Fibroblast of gingiva (primary cell): ENCODE data around the gene LRRC4C.

Experiments used
- DNase-seq: peaks from one replicate; pipeline ENCODE4 v3.0.0-alpha.2; 2011; ENCODE audit warnings: low read depth

Gene LRRC4C

DNA sequence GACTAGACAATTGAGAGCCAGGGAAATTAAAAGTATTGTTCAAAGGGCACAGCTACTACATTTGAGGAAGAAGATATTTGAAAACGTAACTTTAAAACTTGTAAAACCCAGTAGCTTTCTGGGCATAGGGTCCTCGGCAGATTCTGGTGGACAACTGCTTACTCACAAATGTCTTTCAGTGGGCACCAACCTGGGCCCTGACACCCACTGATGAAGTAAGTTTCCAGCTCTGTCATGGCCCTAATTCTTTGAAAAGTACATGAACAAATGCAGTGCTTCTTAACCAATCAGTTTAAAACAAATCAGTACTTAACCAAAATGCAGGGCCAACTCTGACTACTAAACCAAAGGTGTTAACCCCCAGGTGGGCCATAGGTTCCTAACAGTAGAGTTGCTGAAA lies 1170.1 kb downstream of the LRRC4C start:
- DNase-seq = no peak

DNA sequence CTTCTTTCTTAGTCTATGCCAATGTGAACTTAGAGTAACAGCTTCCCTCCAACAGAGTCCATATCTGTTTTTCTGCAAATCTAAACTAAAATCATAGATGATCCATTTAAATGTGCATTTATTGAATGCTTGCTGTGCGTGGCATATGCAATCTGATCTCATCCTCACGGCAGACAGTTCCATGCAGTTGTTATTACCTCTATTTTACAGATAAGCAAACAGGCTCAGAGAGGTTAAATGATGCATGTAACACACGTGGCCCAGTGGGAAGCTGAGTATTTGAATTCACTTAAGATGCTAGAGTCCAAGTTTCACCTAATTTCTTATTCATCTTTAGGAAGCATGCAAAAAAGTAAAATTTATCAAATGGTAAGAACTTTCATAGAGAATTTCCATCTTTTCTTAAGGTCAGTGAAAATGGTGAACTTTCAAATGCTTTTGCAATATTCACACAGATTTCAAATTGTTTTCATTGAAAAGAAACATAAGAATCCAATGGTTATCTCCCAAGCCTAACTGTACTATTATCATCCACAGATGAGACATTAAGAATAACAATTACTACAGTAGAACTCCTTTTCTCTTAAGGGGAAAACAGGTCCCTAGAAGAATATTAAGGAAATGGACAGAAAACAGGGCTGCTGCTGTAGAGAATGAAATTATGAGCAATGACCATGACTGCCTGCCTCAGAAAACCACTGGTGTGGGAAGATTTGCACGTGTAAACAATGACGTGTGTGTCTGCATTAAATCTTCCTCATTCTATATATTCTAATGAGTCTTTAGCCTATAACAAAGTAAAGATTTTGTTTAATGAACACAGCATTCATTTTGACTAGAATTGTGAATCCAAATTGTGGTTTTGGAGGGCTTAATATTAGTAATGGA lies 1171.3 kb downstream of the LRRC4C start:
- no peak for DNase-seq

DNA sequence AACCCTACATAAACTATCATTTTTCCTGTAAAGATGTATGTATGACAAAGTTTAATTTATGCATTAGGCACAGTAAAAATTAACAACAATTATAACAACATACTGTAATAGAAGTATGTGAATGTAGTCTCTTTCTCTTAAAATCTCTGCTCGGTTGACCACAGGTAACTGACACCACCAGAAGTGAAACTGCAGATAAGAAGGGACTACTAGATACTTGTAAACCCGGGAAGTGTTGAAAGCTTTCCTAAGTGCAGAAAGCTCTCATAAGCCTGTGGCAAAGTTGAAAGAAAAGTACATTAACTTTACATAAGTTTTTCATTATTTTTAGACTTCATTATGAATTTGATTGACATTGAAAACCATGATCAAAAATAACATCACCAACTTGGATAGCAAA lies 1173.3 kb downstream of the LRRC4C start:
- no peak for DNase-seq

DNA sequence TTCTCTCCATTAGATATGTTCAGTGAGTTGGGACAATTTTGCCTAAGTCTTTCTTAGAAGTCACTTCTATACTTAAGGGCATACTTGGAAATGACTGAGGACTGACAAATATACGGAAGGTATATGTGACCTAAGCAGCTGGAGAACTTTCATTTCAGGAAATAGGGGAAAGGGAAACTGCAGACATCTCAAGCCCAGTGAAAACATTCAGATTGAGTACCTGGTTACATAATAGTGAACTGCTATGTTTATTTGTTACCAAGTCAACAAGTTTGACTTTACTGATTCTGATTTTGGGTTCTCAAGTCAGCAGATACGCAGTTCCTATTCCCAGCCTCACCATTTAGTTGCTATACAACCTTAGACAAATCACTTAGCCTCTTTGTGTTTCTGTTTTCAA lies 1173.9 kb downstream of the LRRC4C start:
- no peak for DNase-seq

DNA sequence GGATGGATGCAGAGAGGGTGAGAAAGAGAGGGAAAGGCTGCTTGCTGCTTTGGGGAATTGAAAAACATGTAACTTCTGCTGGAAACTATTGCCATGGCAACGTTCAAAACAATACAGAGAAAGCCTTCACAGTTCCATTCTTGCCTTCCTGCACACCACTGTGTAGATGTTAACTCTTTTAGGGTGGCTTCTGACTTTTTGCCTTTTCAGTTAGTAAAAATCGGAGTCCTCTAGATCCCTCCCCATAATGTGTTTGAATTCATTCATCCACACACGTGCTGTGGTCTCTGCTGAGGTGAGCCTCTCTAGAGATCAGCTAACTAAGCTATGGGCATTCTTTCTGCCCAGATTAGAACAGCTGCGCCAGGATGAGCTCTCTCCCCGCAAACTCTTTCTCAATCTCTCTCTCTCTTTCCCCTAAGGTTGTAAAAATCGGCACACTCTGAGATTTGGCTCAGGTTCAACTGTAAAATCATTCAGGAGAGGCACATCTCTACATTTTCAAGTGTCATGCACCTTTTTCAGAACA lies 1178.3 kb downstream of the LRRC4C start:
- no peak for DNase-seq

DNA sequence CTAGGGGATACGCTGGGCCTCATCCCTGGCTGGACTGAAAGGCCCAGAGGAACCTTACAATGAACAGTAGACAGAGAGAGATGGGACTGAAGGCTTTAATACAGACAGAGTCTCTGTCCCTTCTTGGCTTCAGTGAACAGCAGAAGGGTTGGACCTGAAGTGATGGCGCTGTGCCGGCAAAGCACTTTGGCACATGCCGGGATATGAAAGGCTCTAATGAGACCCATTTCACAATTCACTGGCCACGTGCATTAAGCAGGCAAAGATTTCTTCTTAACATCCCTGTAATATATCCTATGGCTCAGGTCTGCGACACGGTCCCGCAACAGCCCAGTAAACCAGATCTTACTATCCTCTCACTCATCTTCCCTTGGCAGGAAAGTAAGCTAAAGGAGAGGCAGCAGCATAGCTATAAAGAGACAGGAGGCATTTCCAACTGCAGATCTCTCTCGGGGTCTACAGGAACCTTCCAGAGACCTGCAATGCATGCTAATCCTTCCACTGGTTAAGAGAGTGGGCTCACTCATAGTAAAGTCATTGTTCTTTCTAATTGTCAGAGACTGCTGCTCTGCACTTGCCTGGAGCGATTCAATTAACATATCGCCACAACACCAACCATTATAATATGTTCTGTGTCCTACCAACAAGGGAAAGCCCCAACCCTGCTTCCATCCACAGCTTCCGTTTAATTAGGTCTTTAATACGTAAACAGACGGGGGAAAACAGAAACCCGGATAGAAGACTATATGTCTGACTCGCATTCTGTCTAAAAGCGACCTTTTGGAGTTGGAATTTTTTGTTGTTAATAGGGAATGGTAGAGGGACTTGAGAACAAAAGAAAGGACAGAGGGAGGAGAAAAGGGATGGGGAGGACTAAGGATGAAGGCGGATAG lies 1179.0 kb downstream of the LRRC4C start:
- no peak for DNase-seq

DNA sequence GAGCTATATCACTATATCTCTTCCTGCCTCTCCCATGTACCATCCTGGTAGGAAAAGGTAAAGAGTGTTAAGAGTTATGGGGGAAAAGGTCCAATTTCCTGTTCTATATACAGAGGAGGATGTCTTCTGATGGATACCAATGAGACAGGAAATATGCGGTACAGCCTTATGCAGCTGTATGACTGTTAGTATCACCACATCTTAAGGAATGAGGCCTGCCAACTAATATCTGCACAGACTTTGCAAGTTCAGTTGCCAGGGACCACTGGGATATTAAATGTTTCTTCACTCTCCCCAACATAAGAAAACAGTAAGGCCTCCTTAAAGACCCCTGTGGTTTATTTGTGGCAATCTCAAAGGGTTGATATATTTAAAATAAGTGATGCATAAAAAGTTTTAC lies 1182.5 kb downstream of the LRRC4C start:
- DNase-seq = no peak

DNA sequence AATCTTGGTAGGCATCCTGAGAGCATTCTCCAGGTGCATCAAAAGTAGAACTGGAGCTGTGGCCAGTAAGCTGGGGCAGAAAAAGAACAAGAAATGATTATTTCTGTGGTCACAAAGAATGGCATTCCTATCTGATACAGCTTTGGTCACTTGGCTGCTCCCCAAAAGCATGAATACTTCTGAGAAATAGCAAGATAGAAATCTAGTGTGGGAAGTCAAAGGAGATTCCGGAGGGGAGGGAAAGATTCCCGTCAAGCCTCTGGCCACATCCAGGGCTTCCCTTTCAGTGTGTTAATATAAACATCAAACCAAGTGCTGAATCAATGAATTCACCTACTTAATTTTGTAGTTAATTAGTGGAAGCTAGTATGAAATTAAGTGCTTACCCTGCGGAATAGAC lies 1185.4 kb downstream of the LRRC4C start:
- no peak for DNase-seq

DNA sequence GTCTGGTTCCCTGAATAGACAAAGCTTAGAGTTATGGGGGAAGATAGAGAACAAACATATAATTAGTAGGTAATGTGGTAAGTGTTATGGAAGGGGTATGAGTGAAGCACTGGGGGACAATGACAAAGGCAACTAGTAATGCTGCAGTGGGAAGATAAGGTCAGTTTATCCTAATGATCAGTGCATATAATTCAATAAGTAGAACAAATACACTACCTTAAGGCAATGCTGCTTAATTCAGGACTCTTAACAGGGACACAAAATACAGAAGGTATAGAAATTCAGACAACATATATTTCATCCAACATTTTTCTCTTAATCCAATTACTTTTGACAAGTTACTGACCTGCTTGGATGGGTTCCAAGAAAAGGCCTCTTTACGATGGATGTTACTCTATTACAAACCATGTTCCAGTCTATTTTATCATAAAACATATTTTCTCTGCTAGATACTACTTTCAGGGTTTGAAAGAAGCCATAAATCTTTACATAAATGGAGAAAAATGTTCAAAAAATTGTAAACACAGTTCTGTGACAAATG lies 1186.2 kb downstream of the LRRC4C start:
- no peak for DNase-seq

DNA sequence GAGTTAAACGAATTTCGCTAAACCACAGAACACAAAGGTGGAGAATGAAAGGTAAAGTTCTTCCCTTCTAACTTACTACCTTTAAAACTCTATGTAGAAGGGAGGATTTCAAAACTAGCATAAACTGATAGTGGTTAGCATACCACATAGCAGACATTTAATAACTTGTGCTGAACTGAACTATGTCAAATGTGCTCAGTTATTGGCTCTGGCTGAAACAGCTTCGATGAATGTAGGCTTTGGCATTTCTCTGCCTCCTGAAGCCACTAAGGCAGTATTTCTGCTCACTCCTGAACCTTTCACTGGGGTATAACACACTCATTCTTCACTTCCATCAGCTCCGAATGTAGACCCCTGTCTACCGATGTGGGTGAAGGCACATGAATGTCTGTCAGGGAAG lies 1188.1 kb downstream of the LRRC4C start:
- DNase-seq = no peak

DNA sequence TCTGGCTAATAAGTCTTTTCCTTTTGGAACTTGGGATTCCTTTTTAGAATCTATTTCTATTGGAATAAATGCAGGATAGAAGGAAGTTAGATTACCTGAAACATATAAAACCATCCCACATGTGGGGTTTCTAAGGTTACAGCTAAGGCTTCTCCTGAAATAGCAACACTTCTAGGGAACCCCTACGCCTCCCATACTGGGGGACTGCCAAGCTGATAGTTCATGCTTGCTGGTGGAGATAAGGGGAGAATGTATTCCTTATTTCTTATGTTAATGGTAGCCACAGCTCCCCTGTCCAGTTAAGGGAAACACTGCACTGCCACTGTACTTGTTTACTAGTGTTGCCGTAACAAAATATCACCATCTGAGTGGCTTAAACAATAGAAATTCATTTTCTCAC lies 1189.6 kb downstream of the LRRC4C start:
- no peak for DNase-seq

DNA sequence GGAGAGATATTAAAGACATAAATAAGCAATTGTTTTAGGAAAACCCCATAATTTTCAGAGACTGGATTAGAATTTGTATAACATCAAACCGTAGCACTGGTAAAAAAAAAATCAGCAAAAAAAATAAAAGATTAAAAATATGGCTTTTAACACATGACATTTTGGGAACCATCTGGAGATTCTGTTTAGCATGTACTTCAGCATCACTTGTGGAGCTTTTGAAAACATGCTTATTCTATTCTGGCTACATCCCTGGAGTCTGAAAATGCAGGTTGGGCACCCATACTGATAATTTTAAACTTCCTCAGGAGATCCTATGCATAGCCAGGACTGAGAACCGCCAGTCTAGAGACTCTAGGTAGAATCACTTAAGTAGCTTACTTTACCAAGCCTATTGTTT lies 1190.9 kb downstream of the LRRC4C start:
- no peak for DNase-seq

DNA sequence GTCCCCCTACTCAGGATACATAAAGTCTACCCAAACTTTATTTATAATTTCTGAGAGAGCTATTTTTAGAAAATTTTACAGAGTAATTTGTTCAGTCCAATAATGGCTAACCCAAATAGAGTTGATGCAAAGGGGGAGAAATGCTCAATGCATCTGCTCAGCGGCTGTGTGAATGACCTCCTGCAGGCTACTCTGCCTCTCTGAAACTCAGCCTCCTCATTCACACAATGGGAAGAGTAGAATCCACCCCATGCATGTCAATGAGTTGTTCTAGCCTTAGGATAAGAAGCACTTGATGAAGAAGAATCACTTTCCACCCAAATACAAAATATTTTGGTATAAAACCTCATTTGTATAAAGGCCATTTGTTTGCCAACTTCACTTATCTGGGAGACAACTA lies 1204.0 kb downstream of the LRRC4C start:
- no peak for DNase-seq

DNA sequence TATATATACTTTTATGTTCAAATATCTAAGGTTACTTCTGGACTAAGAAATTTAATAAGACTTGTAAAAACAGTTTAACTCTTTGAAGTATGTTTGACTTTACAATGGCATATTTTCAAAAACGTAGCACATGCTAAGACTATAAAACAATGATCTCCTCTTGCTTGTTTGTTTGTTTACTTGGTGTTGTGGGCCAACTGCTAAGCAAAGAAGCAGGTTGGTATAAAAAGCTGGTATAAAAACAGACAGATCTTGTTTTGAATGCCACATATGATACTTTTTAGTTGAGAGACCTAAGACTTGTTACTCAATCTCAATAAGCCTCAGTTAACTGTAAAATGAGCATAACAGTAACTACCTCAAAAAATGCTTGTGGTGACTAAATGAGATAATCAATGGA lies 1206.3 kb downstream of the LRRC4C start:
- no peak for DNase-seq

DNA sequence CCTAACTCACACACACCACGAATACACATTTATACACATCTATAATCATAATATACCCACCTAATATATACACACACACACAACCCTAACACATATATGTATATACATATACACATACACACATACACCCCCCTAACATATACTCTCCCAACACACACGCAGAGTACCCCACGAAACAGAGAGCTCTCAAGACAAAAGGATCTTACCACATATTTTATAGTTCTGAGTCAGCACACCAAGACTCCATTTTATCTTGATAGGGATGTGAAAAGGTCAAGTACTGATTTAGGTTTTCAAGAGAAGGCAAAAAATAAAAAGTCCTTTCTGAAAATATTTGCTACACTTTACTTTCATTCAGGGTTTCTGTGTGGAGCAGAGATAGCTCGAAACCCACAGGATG lies 1207.2 kb downstream of the LRRC4C start:
- no peak for DNase-seq

DNA sequence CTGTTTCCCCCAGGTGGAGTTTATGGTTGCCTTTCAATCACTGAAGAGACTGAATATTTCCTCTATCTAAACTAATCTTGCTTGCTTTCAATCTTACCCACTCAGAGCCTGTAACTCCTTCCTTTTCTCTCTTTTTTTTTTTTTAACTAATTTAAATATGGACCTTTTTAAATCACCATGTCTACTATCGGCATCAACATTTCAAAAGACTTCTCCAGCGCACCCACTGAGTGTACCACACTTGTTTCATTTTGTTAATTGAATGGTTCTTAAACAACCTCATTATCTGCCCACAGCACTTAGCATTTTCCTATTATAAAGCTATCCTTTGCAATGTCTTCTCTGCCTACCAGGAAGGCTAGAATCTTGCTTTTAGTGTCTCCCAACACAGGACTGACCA lies 1212.5 kb downstream of the LRRC4C start:
- DNase-seq = no peak

DNA sequence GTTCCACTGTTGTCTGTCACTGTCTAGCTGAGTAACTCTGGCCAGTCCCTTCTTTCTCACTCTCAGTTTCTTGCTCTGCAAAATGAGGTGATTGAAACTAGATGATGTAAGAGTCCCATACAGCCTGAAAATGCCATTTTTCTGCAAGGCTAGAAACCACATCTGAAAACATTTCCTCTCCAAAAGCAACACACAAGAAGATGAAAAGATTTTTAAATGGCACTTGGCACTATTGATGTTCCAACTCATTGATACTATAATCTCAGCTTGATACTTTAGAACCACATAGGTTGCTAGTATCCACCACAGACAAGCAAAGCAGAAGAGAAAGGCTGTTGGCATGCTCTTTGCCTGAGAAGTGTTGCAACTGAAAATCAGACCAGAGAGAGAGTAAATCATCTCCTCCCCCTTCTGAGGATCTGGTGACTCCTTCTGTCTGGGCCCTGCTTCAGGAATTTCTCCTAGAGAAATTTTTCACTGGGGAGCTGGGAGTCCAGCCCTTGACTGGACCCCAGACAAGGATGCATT lies 1217.9 kb downstream of the LRRC4C start:
- DNase-seq = no peak

DNA sequence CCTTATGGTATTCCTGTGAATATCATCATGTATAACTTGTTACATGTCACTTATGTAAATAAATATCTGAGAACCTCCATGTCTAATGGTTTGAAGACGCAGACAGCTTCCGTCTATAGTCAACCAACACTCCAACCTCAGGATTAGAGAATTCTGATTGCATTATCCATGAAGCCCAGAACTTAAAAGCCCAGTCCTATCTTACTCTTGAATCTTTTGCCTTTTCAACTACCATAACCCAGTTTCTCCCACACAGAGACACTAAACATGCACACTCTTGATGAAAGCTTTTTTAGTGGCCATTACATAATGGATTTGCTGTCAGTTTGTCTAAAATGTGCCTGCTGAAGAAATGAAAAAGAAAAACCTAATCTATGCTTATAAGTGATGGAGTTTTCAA lies 1219.2 kb downstream of the LRRC4C start:
- DNase-seq = no peak

DNA sequence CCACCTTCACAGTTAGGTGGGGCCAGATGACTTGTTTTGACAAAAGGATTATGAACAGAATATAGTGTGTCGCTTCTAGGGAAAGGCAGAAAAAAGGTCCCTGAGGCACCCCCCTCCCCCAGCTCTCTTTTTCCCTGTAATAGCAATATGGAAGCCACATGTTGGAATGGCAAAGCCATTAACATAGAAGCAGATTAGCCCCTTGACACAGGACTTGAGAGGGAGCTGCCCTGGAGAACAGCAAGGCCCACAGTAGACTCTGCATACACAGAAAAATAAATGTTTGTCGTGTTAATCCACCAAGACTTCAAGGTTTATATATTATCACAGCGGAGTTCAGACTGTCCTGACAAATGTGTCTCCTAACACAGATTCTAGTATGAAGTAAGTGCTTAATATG lies 1222.9 kb downstream of the LRRC4C start:
- DNase-seq = no peak

DNA sequence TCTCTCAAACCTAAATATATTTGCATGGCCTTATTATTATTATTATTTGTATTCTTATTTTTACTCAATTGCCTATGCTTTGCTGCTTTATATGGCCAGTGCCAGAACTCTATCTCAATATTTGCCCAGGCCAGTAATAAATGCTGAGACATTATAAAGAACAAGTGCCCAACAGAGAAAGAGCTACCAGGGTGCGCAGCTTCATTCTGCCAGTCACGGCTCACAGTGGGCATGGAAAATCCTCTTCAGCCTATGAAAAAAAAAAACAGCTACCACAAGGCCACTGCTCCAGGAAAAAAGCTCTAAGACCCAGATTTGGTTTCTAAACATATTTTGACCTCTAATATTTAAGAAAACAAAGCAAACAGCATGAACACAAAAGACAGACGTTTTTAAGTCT lies 1223.6 kb downstream of the LRRC4C start:
- no peak for DNase-seq

DNA sequence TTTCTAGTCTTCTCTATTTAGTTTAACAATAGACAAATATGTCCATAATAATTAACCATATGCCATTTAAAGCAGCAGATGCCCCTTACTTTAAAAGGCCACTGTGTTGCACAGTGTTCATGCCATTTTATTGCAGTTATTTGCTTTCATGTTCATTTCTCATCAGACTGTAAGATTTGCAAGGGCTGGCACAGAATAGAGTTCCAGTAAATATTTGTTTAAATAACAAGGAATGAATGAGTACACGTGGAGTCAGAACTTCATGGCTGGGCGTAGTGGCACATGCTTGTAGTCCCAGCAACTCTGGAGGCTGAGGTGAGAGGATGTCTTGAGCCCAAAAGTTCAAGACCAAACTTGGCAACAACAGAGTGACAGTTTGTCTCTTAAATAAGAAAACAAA lies 1228.6 kb downstream of the LRRC4C start:
- DNase-seq = no peak

DNA sequence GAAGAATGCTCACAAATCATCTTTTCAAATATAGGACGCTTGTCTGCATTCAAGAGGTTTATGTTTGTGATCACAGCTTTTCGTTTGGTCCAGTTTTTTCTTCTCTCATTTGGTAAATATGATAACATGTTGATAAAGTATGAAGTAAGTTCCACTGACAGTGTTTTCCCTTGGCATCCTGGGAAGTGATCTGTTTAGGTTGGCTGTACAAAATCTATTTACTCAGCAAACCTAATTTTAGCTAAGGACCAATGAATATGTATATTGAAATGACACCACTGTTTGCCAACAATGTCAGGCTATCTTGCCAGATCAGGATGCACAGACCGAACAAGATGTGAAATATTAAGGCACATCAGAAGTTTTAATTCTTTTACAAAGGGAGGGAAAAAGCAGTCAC lies 1230.8 kb downstream of the LRRC4C start:
- DNase-seq = no peak

DNA sequence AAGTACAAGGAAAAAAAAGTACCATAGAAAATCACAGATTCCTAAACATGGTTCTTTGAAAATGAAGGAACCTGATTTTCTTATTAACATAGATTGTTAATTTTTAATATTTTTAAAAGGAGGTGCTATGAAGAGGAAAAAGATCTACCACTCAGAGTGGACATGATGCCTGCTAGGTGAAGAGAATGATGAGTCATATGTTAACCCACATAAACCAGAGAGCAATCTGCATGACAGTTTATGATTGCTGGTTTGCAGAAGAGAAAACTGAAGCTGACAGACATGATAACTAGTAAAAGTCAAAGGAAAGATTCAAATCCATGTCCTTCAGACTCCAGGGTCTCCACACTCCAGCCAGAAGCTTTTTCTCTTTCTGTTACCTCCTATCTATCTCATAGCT lies 1231.7 kb downstream of the LRRC4C start:
- DNase-seq = no peak
